ENCODE data around the gene CLRN1. TPM values are rescaled to one million over a fixed set of nuclear protein-coding genes. Genes with fewer than 3 reads are reported as not detected.

The CLRN1 gene
- polyA plus RNA-seq, 1 donor from 2014 or later: 0.27 TPM

DNA sequence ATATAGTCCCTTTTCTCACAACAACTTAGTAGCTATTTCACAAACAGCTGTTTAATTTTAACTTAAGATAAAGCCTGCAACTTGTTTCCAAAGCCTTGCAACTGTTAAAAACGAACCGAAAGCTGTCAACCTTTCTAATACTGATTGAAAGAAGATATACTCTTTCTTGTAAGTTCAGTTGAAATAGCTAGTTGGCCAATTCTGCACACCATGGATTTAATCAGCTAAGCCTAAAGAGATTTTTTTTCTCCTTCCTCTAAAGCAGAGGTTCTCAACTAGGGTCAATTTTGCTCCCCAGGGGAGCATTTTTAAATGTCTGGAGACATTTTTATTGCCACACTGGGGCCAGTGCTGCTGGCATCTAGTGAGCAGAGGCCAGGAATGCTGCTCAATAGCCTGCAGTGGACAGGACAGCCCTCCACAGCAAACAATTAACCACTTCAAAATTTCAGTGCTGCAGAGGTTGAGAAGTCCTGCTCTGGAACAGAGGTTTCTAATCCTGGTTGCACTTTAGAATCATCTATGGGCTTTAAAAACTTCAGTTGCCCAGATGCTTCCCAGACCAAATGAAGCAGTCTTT, 93.4 kb downstream of the CLRN1 start:
- Histone ChIP-seq H2AFZ (ENCODE audit: low read depth, low read length) (no peak overlapping the region), H3K27ac (ENCODE audit: low read length) (peak overlapping the region; percentile 91), H3F3A (ENCODE audit: insufficient read depth, low read length, poor library complexity, severe bottlenecking) (peaks cover 16% of the 10 kb centered on the region), H3K27me3 (ENCODE audit: insufficient read depth, low read depth, low read length) (no peaks in the 10 kb centered on the region), H3K9me3 (ENCODE audit: low read length) (no peaks in the 10 kb centered on the region), H3K9me2 (ENCODE audit: insufficient read depth, low read length) (no peaks in the 10 kb centered on the region), H3K36me3 (ENCODE audit: insufficient read depth, low read length) (no peaks in the 10 kb centered on the region), H3K4me3 (ENCODE audit: low read length) (peak overlapping the region; percentile 46), H3K79me2 (replicated peaks; ENCODE audit: insufficient read depth, low read length) (no peaks in the 10 kb centered on the region), H3K4me2 (ENCODE audit: low read length) (peak overlapping the region; percentile 65), H3K9ac (ENCODE audit: low read length) (peak overlapping the region; percentile 56), H4K20me1 (ENCODE audit: insufficient read depth) (no peaks in the 10 kb centered on the region)
- TF ChIP-seq EZH2 (IDR thresholded peaks at IDR 0.05; ENCODE audit: borderline replicate concordance, insufficient read depth, low read length, poor library complexity, severe bottlenecking) (no peak), SMC3 (conservative IDR thresholded peaks at IDR 0.05; ENCODE audit: poor library complexity) (no peak), MXI1 (conservative IDR thresholded peaks at IDR 0.05; ENCODE audit: poor library complexity, severe bottlenecking) (no peak), EP300 (conservative IDR thresholded peaks at IDR 0.05; ENCODE audit: poor library complexity, severe bottlenecking) (no peak), RAD21 (conservative IDR thresholded peaks at IDR 0.05) (no peak), POLR2AphosphoS5 (IDR thresholded peaks at IDR 0.05) (no peak), TAF1 (IDR thresholded peaks at IDR 0.05; ENCODE audit: low read depth) (no peak)
- TF ChIP-seq, protein P1, sequence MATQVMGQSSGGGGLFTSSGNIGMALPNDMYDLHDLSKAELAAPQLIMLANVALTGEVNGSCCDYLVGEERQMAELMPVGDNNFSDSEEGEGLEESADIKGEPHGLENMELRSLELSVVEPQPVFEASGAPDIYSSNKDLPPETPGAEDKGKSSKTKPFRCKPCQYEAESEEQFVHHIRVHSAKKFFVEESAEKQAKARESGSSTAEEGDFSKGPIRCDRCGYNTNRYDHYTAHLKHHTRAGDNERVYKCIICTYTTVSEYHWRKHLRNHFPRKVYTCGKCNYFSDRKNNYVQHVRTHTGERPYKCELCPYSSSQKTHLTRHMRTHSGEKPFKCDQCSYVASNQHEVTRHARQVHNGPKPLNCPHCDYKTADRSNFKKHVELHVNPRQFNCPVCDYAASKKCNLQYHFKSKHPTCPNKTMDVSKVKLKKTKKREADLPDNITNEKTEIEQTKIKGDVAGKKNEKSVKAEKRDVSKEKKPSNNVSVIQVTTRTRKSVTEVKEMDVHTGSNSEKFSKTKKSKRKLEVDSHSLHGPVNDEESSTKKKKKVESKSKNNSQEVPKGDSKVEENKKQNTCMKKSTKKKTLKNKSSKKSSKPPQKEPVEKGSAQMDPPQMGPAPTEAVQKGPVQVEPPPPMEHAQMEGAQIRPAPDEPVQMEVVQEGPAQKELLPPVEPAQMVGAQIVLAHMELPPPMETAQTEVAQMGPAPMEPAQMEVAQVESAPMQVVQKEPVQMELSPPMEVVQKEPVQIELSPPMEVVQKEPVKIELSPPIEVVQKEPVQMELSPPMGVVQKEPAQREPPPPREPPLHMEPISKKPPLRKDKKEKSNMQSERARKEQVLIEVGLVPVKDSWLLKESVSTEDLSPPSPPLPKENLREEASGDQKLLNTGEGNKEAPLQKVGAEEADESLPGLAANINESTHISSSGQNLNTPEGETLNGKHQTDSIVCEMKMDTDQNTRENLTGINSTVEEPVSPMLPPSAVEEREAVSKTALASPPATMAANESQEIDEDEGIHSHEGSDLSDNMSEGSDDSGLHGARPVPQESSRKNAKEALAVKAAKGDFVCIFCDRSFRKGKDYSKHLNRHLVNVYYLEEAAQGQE (IDR thresholded peaks at IDR 0.05; ENCODE audit: borderline replicate concordance): no peak
- TF ChIP-seq, protein P2, sequence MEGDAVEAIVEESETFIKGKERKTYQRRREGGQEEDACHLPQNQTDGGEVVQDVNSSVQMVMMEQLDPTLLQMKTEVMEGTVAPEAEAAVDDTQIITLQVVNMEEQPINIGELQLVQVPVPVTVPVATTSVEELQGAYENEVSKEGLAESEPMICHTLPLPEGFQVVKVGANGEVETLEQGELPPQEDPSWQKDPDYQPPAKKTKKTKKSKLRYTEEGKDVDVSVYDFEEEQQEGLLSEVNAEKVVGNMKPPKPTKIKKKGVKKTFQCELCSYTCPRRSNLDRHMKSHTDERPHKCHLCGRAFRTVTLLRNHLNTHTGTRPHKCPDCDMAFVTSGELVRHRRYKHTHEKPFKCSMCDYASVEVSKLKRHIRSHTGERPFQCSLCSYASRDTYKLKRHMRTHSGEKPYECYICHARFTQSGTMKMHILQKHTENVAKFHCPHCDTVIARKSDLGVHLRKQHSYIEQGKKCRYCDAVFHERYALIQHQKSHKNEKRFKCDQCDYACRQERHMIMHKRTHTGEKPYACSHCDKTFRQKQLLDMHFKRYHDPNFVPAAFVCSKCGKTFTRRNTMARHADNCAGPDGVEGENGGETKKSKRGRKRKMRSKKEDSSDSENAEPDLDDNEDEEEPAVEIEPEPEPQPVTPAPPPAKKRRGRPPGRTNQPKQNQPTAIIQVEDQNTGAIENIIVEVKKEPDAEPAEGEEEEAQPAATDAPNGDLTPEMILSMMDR (IDR thresholded peaks at IDR 0.05; ENCODE audit: poor library complexity, severe bottlenecking): no peak

DNA sequence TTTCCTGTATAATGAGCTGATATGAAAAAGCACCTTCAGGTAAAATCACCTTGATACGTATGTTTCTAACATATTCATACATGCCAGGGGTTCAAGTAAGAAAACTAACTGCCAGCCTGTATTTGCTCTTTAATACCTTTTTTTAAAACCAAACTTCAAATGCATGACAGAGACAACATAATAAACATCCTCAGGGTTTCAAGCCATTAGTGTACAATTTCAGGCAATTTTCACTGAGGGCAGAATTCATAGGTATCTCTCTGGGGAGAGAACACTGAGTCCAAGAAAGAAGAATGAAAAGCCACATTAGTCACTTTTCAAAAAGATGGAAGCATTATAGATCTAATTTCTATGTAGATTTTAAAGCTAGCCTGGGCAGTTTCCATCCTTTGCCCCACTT, 94.2 kb downstream of the CLRN1 start:
- H3K79me2 ChIP-seq (replicated peaks; ENCODE audit: insufficient read depth, low read length): no peaks in the 10 kb centered on the region
- H3K36me3 ChIP-seq (ENCODE audit: insufficient read depth, low read length): no peaks in the 10 kb centered on the region
- H3K27ac ChIP-seq (ENCODE audit: low read length): peak overlapping the region; percentile 91
- no peak overlapping the region for H2AFZ ChIP-seq (ENCODE audit: low read depth, low read length)
- no peaks in the 10 kb centered on the region for H3K9me3 ChIP-seq (ENCODE audit: low read length)
- H3K9ac ChIP-seq (ENCODE audit: low read length): peak overlapping the region; percentile 62
- H3K27me3 ChIP-seq (ENCODE audit: insufficient read depth, low read depth, low read length): no peaks in the 10 kb centered on the region
- TF ChIP-seq, protein P1 (IDR thresholded peaks at IDR 0.05; ENCODE audit: borderline replicate concordance): no peak
- peak; percentile 85 for TF ChIP-seq EP300 (conservative IDR thresholded peaks at IDR 0.05; ENCODE audit: poor library complexity, severe bottlenecking)
- TF ChIP-seq TAF1 (IDR thresholded peaks at IDR 0.05; ENCODE audit: low read depth): no peak
- TF ChIP-seq POLR2AphosphoS5 (IDR thresholded peaks at IDR 0.05): peak; percentile 75
- no peak for TF ChIP-seq SMC3 (conservative IDR thresholded peaks at IDR 0.05; ENCODE audit: poor library complexity)
- no peak for TF ChIP-seq RAD21 (conservative IDR thresholded peaks at IDR 0.05)
- no peak for TF ChIP-seq EZH2 (IDR thresholded peaks at IDR 0.05; ENCODE audit: borderline replicate concordance, insufficient read depth, low read length, poor library complexity, severe bottlenecking)
- no peak for TF ChIP-seq MXI1 (conservative IDR thresholded peaks at IDR 0.05; ENCODE audit: poor library complexity, severe bottlenecking)
- H3K4me2 ChIP-seq (ENCODE audit: low read length): peak overlapping the region; percentile 65
- no peaks in the 10 kb centered on the region for H4K20me1 ChIP-seq (ENCODE audit: insufficient read depth)
- no peaks in the 10 kb centered on the region for H3K9me2 ChIP-seq (ENCODE audit: insufficient read depth, low read length)
- H3K4me3 ChIP-seq (ENCODE audit: low read length): peak overlapping the region; percentile 46
- H3F3A ChIP-seq (ENCODE audit: insufficient read depth, low read length, poor library complexity, severe bottlenecking): peaks cover 16% of the 10 kb centered on the region

All from neural cell (in vitro differentiated cells).